ENCODE data around the gene GPD1. TPM values are rescaled to one million over a fixed set of nuclear protein-coding genes. Genes with fewer than 3 reads are reported as not detected.
A peak's percentile ranks its signal among the peaks of the same experiment; 100 is the strongest.

Gene GPD1
- total RNA-seq (2021): 0.58 and 1.3 TPM in 2 replicates
- Bru-seq, nascent RNA: percentile 24 among the genes with signal in this experiment
- BruChase-seq, experiment 1, labeled RNA remaining after a 2-hour chase: percentile 23 among the genes with signal in this experiment
- percentile 35 among the genes with signal in this experiment for BruChase-seq, experiment 2, labeled RNA remaining after a 6-hour chase
- long read RNA-seq, partial matches to known transcripts: 0 of 1 reads
- long read RNA-seq, other reads (novel, unspliced or antisense): 0 of 1 reads

DNA sequence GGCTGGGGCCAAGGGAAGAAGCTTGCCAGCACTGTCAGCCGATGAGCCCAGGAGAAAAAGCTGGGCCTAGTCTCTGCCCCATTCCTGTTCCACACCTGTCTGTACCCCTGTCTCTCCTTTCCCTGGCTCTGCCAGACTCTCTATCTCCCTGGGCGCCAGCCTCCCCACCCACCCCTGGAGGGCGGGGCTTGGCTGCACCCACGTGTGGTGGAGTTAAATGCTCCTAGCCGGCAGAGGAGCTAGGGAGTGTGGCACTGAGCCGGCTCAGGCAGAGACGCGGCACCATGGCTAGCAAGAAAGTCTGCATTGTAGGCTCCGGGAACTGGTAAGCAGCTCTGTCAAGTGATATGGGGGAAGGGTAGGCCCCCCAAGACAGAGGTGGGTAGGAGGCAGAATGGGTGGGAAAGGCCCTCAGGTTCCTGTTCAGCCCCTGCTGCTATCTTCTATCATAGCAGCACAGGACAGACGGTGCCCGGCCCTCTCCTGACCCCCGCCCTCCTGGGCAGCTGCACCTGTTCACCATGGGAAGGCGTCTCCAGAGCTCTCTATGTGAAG lies at the start of gene GPD1:
GPD1 (plus strand) TSS at position 242 of the 555 bp plus-strand sequence; CDS start at position 285, 43 bp downstream.
- CTCF ChIA-PET: interaction anchor here (0.7 to 1.2 kb wide), 4 partner anchors 8 to 19 kb away, joined by 3 read pairs; partner anchors contain the start of gene COX14
- TF ChIP-seq EZH2 (IDR thresholded peaks at IDR 0.05; ENCODE audit: borderline replicate concordance, low read depth, low read length, poor library complexity, severe bottlenecking): no peak
- TF ChIP-seq, protein P1, sequence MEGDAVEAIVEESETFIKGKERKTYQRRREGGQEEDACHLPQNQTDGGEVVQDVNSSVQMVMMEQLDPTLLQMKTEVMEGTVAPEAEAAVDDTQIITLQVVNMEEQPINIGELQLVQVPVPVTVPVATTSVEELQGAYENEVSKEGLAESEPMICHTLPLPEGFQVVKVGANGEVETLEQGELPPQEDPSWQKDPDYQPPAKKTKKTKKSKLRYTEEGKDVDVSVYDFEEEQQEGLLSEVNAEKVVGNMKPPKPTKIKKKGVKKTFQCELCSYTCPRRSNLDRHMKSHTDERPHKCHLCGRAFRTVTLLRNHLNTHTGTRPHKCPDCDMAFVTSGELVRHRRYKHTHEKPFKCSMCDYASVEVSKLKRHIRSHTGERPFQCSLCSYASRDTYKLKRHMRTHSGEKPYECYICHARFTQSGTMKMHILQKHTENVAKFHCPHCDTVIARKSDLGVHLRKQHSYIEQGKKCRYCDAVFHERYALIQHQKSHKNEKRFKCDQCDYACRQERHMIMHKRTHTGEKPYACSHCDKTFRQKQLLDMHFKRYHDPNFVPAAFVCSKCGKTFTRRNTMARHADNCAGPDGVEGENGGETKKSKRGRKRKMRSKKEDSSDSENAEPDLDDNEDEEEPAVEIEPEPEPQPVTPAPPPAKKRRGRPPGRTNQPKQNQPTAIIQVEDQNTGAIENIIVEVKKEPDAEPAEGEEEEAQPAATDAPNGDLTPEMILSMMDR (conservative IDR thresholded peaks at IDR 0.05; ENCODE audit: low read depth, low read length): 0 out of 2 replicates have a peak, but pooled peaks have one; percentile 18
- H3K4me1 ChIP-seq (ENCODE audit: insufficient read depth, low read length, poor library complexity, severe bottlenecking): peaks cover 8% of the 10 kb centered on the region
- no peak within 1 kb of the TSS for H3K4me3 ChIP-seq (ENCODE audit: low read depth, low read length, poor library complexity, severe bottlenecking)
- H3K27me3 ChIP-seq (replicated peaks; ENCODE audit: insufficient read depth, low read depth, low read length, poor library complexity): no peaks in the 10 kb centered on the region
- H3K36me3 ChIP-seq (ENCODE audit: insufficient read depth, low read length, poor library complexity, severe bottlenecking): peaks cover 17% of the 10 kb centered on the region
- POLR2A ChIA-PET (ENCODE audit: low non-redundant PET): interaction anchor here (0.6 to 1.1 kb wide), 2 partner anchors 19 to 353 kb away, joined by 3 to 7 read pairs; no protein-coding TSS in a partner anchor
- no TSS peak for BruUV-seq (replicated peaks)
- peak; percentile 82 for DNase-seq (ENCODE audit: low spot score)
- intact Hi-C loops (cut with micrococcal nuclease; ENCODE audit: unreplicated experiment): no loop called here
- no peaks in the 10 kb centered on the region for H3K9me3 ChIP-seq (ENCODE audit: low read depth, low read length, poor library complexity, severe bottlenecking)
- H3K27ac ChIP-seq (ENCODE audit: low read depth, low read length, poor library complexity, severe bottlenecking): no peak within 1 kb of the TSS

DNA sequence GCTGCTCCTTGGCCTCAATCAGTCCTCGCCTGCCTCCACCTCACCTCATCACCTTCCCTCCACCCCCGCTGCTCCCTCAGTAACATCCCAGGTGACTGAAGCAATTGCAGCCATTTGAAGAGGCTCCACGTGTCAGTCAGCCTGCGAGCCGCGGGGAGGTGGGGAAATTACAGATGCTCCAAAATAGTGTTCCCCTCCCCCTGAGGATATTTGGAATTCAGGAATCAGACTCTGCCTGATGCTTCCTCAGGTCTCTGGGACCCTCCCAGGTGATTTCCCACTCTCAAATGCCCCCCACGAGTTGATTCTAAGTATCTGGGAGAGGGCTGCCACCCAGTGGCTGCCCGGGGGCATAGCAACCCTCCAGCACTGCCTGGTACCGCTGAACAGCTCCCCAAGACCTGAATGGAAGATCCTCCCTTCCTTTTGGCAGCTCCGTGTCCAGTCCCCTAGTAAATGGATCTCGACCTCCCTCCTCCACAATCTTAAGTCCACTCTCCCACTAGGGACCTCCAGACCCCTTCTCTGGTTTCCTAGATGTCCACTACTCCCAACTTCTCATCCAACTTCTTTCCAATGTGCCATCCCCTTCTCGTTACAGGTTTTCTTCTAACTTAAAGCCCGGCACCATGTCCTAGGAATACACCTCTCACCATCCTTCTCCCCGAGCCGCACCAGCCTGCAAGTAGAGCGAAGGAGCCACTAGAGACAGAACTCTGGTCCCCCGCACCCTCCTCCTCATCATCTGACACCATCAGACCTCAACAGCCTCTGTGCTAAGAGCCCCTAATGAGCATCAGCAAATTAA lies 47.8 kb upstream of the GPD1 start:
- Histone ChIP-seq H3K4me3 (ENCODE audit: low read depth, low read length, poor library complexity, severe bottlenecking) (peak overlapping the region; percentile 71), H3K9me3 (ENCODE audit: low read depth, low read length, poor library complexity, severe bottlenecking) (no peaks in the 10 kb centered on the region), H3K27ac (ENCODE audit: low read depth, low read length, poor library complexity, severe bottlenecking) (no peak overlapping the region), H3K27me3 (replicated peaks; ENCODE audit: insufficient read depth, low read depth, low read length, poor library complexity) (peaks cover 4% of the 10 kb centered on the region), H3K4me1 (ENCODE audit: insufficient read depth, low read length, poor library complexity, severe bottlenecking) (peaks cover 21% of the 10 kb centered on the region), H3K36me3 (ENCODE audit: insufficient read depth, low read length, poor library complexity, severe bottlenecking) (no peaks in the 10 kb centered on the region)
- TF ChIP-seq EZH2 (IDR thresholded peaks at IDR 0.05; ENCODE audit: borderline replicate concordance, low read depth, low read length, poor library complexity, severe bottlenecking): no peak
- TF ChIP-seq, protein P1 (conservative IDR thresholded peaks at IDR 0.05; ENCODE audit: low read depth, low read length): peak; percentile 98
- no TSS peak for BruUV-seq (replicated peaks)
- intact Hi-C loops (cut with micrococcal nuclease; ENCODE audit: unreplicated experiment): loop anchor here (1.0 kb wide), 2 partner anchors 17 to 89 kb away; no protein-coding TSS in a partner anchor
- peak; percentile 59 for DNase-seq (ENCODE audit: low spot score)
- ChIA-PET POLR2A (ENCODE audit: low non-redundant PET) (no interaction called here), CTCF (interaction anchor here (0.6 to 2.5 kb wide), 9 partner anchors 13 to 121 kb away, joined by 3 to 31 read pairs (median 3); no protein-coding TSS in a partner anchor)

DNA sequence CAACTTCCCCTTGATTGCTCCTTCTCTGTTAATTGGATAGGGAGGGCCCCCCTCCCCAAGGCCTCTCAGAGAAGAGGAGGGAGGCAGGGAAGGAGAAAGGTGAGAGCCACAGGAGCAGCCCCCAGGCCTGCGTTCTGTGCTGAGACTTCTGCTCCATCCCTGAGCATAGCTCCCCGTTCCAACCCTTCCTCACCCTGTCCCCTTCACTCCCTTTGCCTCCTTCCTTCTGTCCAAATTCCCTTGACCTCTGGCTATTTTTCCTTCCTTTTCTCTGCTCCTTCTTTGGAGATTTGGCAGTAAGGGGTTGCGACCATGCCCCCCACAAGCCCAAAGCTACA lies 47.2 kb upstream of the GPD1 start:
- no peak for DNase-seq (ENCODE audit: low spot score)
- POLR2A ChIA-PET (ENCODE audit: low non-redundant PET): no interaction called here
- Histone ChIP-seq H3K4me3 (ENCODE audit: low read depth, low read length, poor library complexity, severe bottlenecking) (peak overlapping the region; percentile 71), H3K4me1 (ENCODE audit: insufficient read depth, low read length, poor library complexity, severe bottlenecking) (peaks cover 15% of the 10 kb centered on the region), H3K27me3 (replicated peaks; ENCODE audit: insufficient read depth, low read depth, low read length, poor library complexity) (peaks cover 4% of the 10 kb centered on the region), H3K27ac (ENCODE audit: low read depth, low read length, poor library complexity, severe bottlenecking) (no peak overlapping the region), H3K36me3 (ENCODE audit: insufficient read depth, low read length, poor library complexity, severe bottlenecking) (no peaks in the 10 kb centered on the region), H3K9me3 (ENCODE audit: low read depth, low read length, poor library complexity, severe bottlenecking) (no peaks in the 10 kb centered on the region)
- intact Hi-C loops (cut with micrococcal nuclease; ENCODE audit: unreplicated experiment): loop anchor here (1.0 kb wide), 2 partner anchors 17 to 89 kb away; no protein-coding TSS in a partner anchor
- no TSS peak for BruUV-seq (replicated peaks)
- CTCF ChIA-PET: interaction anchor here (0.6 to 2.5 kb wide), 7 partner anchors 14 to 89 kb away, joined by 3 to 31 read pairs (median 3); no protein-coding TSS in a partner anchor
- TF ChIP-seq EZH2 (IDR thresholded peaks at IDR 0.05; ENCODE audit: borderline replicate concordance, low read depth, low read length, poor library complexity, severe bottlenecking): no peak
- TF ChIP-seq, protein P1 (conservative IDR thresholded peaks at IDR 0.05; ENCODE audit: low read depth, low read length): no peak

Measured in A673 (cell line).